Activated CD8-positive, alpha-beta memory T cell treated with anti-CD3 and anti-CD28 coated beads for 24 hours (primary cell): ENCODE results near the gene BTK.
"Not testable (repeated sequence)": the region's sequence is repeated elsewhere in the genome, so short reads cannot be mapped to it uniquely, and the experiment has no call there.

Experiments
- DNase-seq: peaks from one replicate; pipeline ENCODE4 v3.0.0-alpha.2; 2020

BTK gene

DNA sequence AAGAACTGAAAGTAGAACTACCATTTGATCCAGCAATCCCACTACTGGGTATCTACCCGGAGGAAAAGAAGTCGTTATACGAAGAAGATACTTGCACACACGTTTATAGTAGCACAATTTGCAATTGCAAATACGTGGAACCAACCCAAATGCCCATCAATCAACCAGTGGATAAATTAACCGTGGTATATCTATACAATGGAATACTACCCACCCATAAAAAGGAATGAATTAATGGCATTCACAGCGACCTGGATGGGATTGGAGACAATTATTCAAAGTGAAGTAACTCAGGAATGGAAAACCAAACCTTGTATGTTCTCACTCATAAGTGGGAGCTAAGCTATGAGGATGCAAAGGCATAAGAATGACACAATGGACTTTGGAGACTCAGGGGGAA lies 51.7 kb downstream of the BTK start:
- DNase-seq, result not testable (repeated sequence)

DNA sequence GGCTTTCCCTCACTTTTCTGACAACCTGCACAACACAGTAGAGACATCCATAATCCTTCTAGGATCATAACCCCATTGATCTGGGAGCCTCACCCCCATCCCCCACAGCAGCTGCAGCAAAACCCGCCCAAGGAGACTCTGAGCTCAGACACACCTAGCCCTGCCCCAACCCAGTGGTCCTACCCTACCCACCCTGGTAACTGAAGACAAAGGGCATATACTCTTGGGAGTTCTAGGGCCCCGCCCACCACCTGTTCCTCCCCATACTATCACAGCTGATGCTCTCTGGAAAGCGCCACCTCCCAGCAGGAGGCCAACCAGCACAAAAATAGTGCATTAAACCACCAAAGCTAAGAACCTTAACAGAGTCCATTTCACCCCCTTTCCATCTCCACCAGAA lies 59.4 kb downstream of the BTK start:
- not testable (repeated sequence) for DNase-seq

DNA sequence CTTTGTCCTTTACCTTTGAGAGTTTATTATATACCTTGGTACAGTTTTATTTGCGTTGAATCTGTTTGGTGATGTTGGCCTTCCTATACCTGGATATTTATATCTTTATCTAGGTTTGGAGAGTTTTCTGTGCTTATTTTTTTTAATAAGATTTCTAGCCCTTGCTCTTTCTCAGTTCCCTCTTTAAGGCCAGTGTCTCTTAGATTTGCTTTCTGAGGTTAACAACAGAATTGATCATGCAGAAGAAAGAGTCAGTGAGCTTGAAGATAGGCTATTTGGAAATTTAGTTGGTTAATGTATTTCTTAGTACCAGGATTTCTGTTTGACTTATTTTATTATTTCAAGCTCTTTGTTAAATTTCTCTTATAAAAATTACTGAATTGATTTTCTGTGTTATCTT lies 82.2 kb downstream of the BTK start:
- no peak for DNase-seq
